ENCODE results near the gene DHX34. TPM values are rescaled to one million over a fixed set of nuclear protein-coding genes. Genes with fewer than 3 reads are reported as not detected.

DHX34 gene
- total and polyA plus RNA-seq, 3 experiments from 2014 or later, result 7.7 to 24.5 (median 23.2) TPM

- Histone ChIP-seq H3K4me3 (ENCODE audit: low read length) (no peak overlapping the region), H3K36me3 (ENCODE audit: insufficient read depth, low read length) (no peaks in the 10 kb centered on the region), H3K27me3 (ENCODE audit: insufficient read depth, low read length, poor library complexity, severe bottlenecking) (peaks cover 79% of the 10 kb centered on the region), H3K4me1 (ENCODE audit: insufficient read depth, low read length) (peaks cover 36% of the 10 kb centered on the region), H3K27ac (ENCODE audit: low read depth, low read length) (no peak overlapping the region), H3K9me3 (ENCODE audit: low read length) (no peaks in the 10 kb centered on the region)
- Mint-ChIP-seq H3K9me3 (peaks cover 0 to 2% (median 0%) of the 10 kb centered on the region in 5 donors), H3K4me3 (no peak overlapping the region), H3K27me3 (peaks cover 58 to 81% of the 10 kb centered on the region in 2 donors), H3K4me1 (peaks cover 20 to 43% (median 35%) of the 10 kb centered on the region in 3 donors), H3K27ac (no peak overlapping the region), H3K36me3 (peaks cover 0 to 3% (median 0%) of the 10 kb centered on the region in 3 donors)
- DNase-seq, result no peak
- ChIA-PET POLR2A (no interaction called here), CTCF (no interaction called here)
Observed at GRCh38 chr19:47419789-47420188, 70.7 kb downstream of the DHX34 start.

DNA sequence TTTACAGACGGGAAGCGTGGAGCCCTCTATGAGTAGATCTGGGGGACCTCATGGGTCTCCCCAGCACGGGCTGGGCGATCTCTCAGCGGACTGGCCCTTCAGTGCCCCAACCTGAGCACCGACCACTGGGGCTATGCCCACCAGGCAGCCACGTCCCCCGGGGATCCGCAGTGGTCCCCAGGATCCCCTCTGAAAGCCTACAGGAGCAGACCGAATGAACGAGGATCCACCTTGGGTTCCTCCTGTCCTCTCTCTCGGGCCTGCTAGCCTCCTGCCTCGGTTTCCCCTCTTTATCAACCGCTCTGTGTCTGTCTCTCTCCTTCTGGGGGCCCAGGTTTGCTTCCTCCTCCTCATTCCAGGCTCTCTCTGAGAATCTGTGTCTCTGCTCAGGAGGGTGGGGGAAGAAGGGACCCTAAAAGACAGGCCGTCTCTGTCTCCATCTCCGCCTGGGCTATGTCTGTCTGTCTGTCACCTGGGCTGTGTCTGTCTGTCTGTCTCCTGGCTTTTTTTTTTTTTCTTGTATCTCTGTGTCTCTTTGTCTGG lies 72.2 kb downstream of the DHX34 start:
- ChIA-PET POLR2A (no interaction called here), CTCF (no interaction called here)
- Mint-ChIP-seq H3K36me3 (peaks cover 0 to 3% (median 0%) of the 10 kb centered on the region in 3 donors), H3K27me3 (peaks cover 66 to 70% of the 10 kb centered on the region in 2 donors), H3K4me3 (no peak overlapping the region), H3K27ac (peak overlapping the region in 2 of 8 donors; percentile 49 to 68), H3K9me3 (peaks cover 0 to 2% (median 0%) of the 10 kb centered on the region in 5 donors), H3K4me1 (peaks cover 20 to 43% (median 35%) of the 10 kb centered on the region in 3 donors)
- no peak for DNase-seq
- Histone ChIP-seq H3K9me3 (ENCODE audit: low read length) (no peaks in the 10 kb centered on the region), H3K27ac (ENCODE audit: low read depth, low read length) (no peak overlapping the region), H3K4me3 (ENCODE audit: low read length) (no peak overlapping the region), H3K4me1 (ENCODE audit: insufficient read depth, low read length) (peaks cover 36% of the 10 kb centered on the region), H3K36me3 (ENCODE audit: insufficient read depth, low read length) (no peaks in the 10 kb centered on the region), H3K27me3 (ENCODE audit: insufficient read depth, low read length, poor library complexity, severe bottlenecking) (peaks cover 74% of the 10 kb centered on the region)

DNA sequence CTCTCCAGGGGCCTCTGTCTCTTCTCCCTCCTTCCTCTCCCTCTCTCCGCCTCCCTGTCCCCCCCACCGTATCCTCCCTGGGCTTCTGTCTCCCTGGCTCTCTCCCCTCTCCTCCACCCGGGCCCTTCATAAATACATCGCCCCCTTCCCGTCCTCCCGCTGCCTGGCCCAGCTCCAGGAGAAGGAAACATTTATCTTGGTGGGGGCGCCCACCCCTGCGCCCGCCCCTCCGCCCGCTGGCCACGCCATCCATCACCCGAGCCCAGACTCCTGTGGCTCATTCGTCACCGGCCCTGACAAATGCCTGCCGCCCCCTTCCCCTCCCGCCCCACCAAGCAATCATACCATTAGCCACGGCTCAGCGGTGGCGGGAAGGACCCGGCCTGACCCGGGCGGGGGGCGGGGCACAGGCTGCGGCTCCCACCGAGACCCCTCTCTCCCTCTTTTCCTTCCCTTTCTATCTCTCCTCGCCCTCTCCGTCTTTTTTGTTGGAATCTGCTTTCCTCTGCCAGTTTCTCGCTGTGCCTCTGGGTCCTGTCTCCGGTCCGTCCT lies 72.8 kb downstream of the DHX34 start:
- Mint-ChIP-seq H3K27me3 (peaks cover 64 to 70% of the 10 kb centered on the region in 2 donors), H3K27ac (peak overlapping the region in 1 of 8 donors; percentile 49), H3K4me3 (peak overlapping the region in 1 of 7 donors; percentile 34), H3K9me3 (peaks cover 0 to 2% (median 0%) of the 10 kb centered on the region in 5 donors), H3K36me3 (peaks cover 0 to 3% (median 0%) of the 10 kb centered on the region in 3 donors), H3K4me1 (peaks cover 20 to 40% (median 35%) of the 10 kb centered on the region in 3 donors)
- peaks cover 36% of the 10 kb centered on the region for H3K4me1 ChIP-seq (ENCODE audit: insufficient read depth, low read length)
- POLR2A ChIA-PET, result interaction anchor here (0.6 kb wide), 1 partner anchor 352 kb away, joined by 7 read pairs; no protein-coding TSS in a partner anchor
- DNase-seq, result no peak
- H3K27me3 ChIP-seq (ENCODE audit: insufficient read depth, low read length, poor library complexity, severe bottlenecking), result peaks cover 68% of the 10 kb centered on the region
- no peak overlapping the region for H3K27ac ChIP-seq (ENCODE audit: low read depth, low read length)
- CTCF ChIA-PET, result no interaction called here
- no peak overlapping the region for H3K4me3 ChIP-seq (ENCODE audit: low read length)
- H3K36me3 ChIP-seq (ENCODE audit: insufficient read depth, low read length), result no peaks in the 10 kb centered on the region
- H3K9me3 ChIP-seq (ENCODE audit: low read length), result no peaks in the 10 kb centered on the region

DNA sequence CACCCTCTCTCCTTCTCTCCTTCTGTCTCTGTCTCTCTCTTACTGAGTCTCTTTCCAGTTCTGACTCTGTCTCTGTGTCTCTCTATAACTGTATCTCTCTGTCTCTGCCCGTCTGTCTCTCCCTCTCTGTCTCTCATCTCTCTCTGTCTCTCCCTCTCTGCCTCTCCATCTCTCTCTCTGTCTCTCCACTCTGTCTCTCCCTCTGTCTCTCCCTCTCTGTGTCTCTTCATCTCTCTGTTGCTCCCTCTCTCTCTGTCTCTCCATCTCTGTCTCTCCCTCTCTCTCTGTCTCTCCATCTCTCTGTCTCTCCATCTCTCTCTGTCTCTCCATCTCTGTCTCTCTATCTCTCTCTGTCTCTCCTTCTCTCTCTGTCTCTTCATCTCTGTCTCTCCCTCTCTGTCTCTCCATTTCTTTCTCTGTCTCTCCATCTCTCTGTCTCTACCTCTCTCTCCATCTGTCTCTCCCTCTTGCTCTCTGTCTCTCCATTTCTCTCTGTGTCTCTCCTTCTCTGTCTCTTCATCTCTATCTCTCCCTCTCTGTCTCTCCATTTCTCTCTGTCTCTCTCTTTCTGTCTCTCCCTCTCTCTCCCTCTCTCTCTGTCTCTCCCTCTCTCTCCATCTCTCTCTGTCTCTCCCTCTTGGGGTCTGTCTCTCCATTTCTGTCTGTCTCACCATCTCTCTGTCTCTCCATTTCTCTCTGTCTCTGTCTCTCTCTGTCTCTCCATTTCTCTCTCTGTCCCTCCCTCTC lies 73.5 kb downstream of the DHX34 start:
- H3K36me3 ChIP-seq (ENCODE audit: insufficient read depth, low read length), result no peaks in the 10 kb centered on the region
- peaks cover 61% of the 10 kb centered on the region for H3K27me3 ChIP-seq (ENCODE audit: insufficient read depth, low read length, poor library complexity, severe bottlenecking)
- peaks cover 36% of the 10 kb centered on the region for H3K4me1 ChIP-seq (ENCODE audit: insufficient read depth, low read length)
- H3K9me3 ChIP-seq (ENCODE audit: low read length), result no peaks in the 10 kb centered on the region
- ChIA-PET CTCF (no interaction called here), POLR2A (interaction anchor here (0.6 kb wide), 1 partner anchor 352 kb away, joined by 7 read pairs; no protein-coding TSS in a partner anchor)
- no peak overlapping the region for H3K27ac Mint-ChIP-seq
- peaks cover 0 to 2% (median 0%) of the 10 kb centered on the region in 5 donors for H3K9me3 Mint-ChIP-seq
- H3K27ac ChIP-seq (ENCODE audit: low read depth, low read length), result no peak overlapping the region
- no peak for DNase-seq
- H3K4me1 Mint-ChIP-seq, result peaks cover 18 to 34% (median 31%) of the 10 kb centered on the region in 3 donors
- H3K4me3 ChIP-seq (ENCODE audit: low read length), result no peak overlapping the region
- H3K4me3 Mint-ChIP-seq, result peak overlapping the region in 2 of 7 donors; percentile 14 to 34
- peaks cover 58 to 66% of the 10 kb centered on the region in 2 donors for H3K27me3 Mint-ChIP-seq
- peaks cover 0 to 3% (median 0%) of the 10 kb centered on the region in 3 donors for H3K36me3 Mint-ChIP-seq

DNA sequence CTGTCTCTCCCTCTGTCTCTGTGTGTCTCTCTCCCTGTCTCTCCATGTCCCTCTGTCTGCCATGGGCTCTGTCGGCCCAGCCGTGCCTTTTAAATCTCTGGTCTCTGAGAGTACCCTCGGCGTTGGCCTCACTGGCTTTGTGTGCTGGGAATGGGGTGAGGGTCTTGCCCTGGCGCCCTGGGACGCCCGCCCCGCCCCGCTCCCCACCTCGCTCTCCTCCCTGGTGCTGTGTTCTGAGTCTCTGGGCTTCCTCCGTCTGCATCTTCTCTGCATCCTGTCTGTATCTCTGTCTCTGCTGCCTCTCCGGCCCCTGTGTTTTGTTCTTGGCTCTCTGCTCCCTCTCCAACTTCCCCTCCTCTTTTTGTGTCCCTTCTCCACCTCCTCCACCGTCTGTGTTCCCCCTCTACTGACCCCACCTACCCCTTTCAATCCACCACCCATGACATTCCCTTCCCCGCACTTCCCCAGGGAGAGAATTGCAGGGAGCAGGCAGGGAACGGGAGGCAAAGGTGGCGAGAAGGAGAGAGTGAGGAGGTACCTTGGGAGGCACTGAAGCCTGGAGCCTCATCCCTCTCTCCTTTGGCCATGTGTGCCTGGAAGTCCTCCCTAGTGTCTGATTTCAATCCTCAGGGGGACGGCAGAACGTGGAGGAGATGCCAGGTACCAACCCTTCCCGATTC lies 74.2 kb downstream of the DHX34 start:
- Mint-ChIP-seq H3K4me1 (peaks cover 11 to 26% (median 24%) of the 10 kb centered on the region in 3 donors), H3K27ac (peak overlapping the region in 1 of 8 donors; percentile 27), H3K27me3 (peaks cover 50 to 58% of the 10 kb centered on the region in 2 donors), H3K36me3 (peaks cover 0 to 3% (median 0%) of the 10 kb centered on the region in 3 donors), H3K9me3 (peaks cover 0 to 2% (median 0%) of the 10 kb centered on the region in 5 donors), H3K4me3 (no peak overlapping the region)
- no peak for DNase-seq
- ChIA-PET CTCF (no interaction called here), POLR2A (no interaction called here)
- H3K36me3 ChIP-seq (ENCODE audit: insufficient read depth, low read length), result no peaks in the 10 kb centered on the region
- H3K9me3 ChIP-seq (ENCODE audit: low read length), result no peaks in the 10 kb centered on the region
- H3K4me1 ChIP-seq (ENCODE audit: insufficient read depth, low read length), result peaks cover 36% of the 10 kb centered on the region
- H3K27ac ChIP-seq (ENCODE audit: low read depth, low read length), result no peak overlapping the region
- H3K27me3 ChIP-seq (ENCODE audit: insufficient read depth, low read length, poor library complexity, severe bottlenecking), result peaks cover 60% of the 10 kb centered on the region
- no peak overlapping the region for H3K4me3 ChIP-seq (ENCODE audit: low read length)

- Histone ChIP-seq H3K4me1 (ENCODE audit: insufficient read depth, low read length) (peaks cover 36% of the 10 kb centered on the region), H3K4me3 (ENCODE audit: low read length) (peak overlapping the region; percentile 44), H3K36me3 (ENCODE audit: insufficient read depth, low read length) (no peaks in the 10 kb centered on the region), H3K9me3 (ENCODE audit: low read length) (no peaks in the 10 kb centered on the region), H3K27me3 (ENCODE audit: insufficient read depth, low read length, poor library complexity, severe bottlenecking) (peaks cover 49% of the 10 kb centered on the region), H3K27ac (ENCODE audit: low read depth, low read length) (no peak overlapping the region)
- no peaks in the 10 kb centered on the region for H3K9me3 Mint-ChIP-seq
- H3K27ac Mint-ChIP-seq, result peak overlapping the region in 3 of 8 donors; percentile 30 to 43 (median 42)
- H3K36me3 Mint-ChIP-seq, result peaks cover 0 to 2% (median 0%) of the 10 kb centered on the region in 3 donors
- peak; percentile 56 to 75 (median 59) for DNase-seq
- CTCF ChIA-PET, result interaction anchor here (1.0 to 1.9 kb wide), 11 partner anchors 9 to 283 kb away, joined by 3 to 13 read pairs (median 3); partner anchors contain the start of gene KPTN
- POLR2A ChIA-PET, result no interaction called here
- peak overlapping the region in 2 of 7 donors; percentile 49 to 54 for H3K4me3 Mint-ChIP-seq
- H3K4me1 Mint-ChIP-seq, result peaks cover 6 to 16% (median 6%) of the 10 kb centered on the region in 3 donors
- peaks cover 43 to 61% of the 10 kb centered on the region in 2 donors for H3K27me3 Mint-ChIP-seq
Observed at GRCh38 chr19:47427241-47428176, 78.4 kb downstream of the DHX34 start.

Data from CD8-positive, alpha-beta memory T cell (primary cell).